Ectodermal cell (in vitro differentiated cells): ENCODE measurements around the gene GOLGA2.

Experiments used
- H3K27ac ChIP-seq: 2 replicates; pipeline ENCODE4 v1.7.0; 2013; ENCODE audit warnings: mild to moderate bottlenecking, low read depth, low read length; ENCODE audit not compliant: insufficient read depth, poor library complexity, severe bottlenecking
- H3K27me3 ChIP-seq: 2 replicates; pipeline ENCODE4 v1.7.0; 2013; ENCODE audit warnings: mild to moderate bottlenecking, low read length; ENCODE audit not compliant: insufficient read depth, control insufficient read depth, poor library complexity, severe bottlenecking
- H3K36me3 ChIP-seq: one replicate; pipeline ENCODE4 v1.7.0; 2013; ENCODE audit warnings: low read length; ENCODE audit not compliant: control insufficient read depth, insufficient read depth
- H3K4me1 ChIP-seq: one replicate; pipeline ENCODE4 v1.7.0; 2013; ENCODE audit warnings: low read length; ENCODE audit not compliant: control insufficient read depth, insufficient read depth
- H3K4me3 ChIP-seq: 2 replicates; pipeline ENCODE4 v1.7.0; 2013; ENCODE audit warnings: low read depth, low read length, control low read depth; ENCODE audit not compliant: insufficient read depth
- H3K9me3 ChIP-seq: 2 replicates; pipeline ENCODE4 v1.7.0; 2013; ENCODE audit warnings: mild to moderate bottlenecking, low read length, moderate library complexity; ENCODE audit not compliant: control insufficient read depth
- WGBS, 2 experiments: methylation state at CpG; one replicate each; pipeline ENCODE4 v1.1.7; 2013; ENCODE audit warnings: missing lambda C conversion rate in 2 of 2; 5-methylcytosine and 5-hydroxymethylcytosine counted together

The GOLGA2 gene

GRCh38 chr9:128214571-128215490 lies 61.0 kb downstream of the GOLGA2 start:
- Histone ChIP-seq H3K27ac (no peak overlapping the region), H3K36me3 (peaks cover 5% of the 10 kb centered on the region), H3K27me3 (no peaks in the 10 kb centered on the region), H3K9me3 (no peaks in the 10 kb centered on the region), H3K4me3 (no peak overlapping the region), H3K4me1 (peaks cover 9% of the 10 kb centered on the region)
- 91 to 94% methylated on average over 21 of the region's 21 CpGs for WGBS, 2 experiments

GRCh38 chr9:128213746-128214497 lies 61.9 kb downstream of the GOLGA2 start:
- H3K27me3 ChIP-seq = no peaks in the 10 kb centered on the region
- H3K27ac ChIP-seq = no peak overlapping the region
- H3K4me3 ChIP-seq = no peak overlapping the region
- H3K9me3 ChIP-seq = no peaks in the 10 kb centered on the region
- H3K4me1 ChIP-seq = peaks cover 9% of the 10 kb centered on the region
- no peaks in the 10 kb centered on the region for H3K36me3 ChIP-seq
- WGBS, 2 experiments = 93 to 95% methylated on average over 12 of the region's 12 CpGs

- H3K27ac ChIP-seq = no peak overlapping the region
- 89 to 98% methylated on average over 2 of the region's 2 CpGs for WGBS, 2 experiments
These were observed 63.9 kb downstream of the GOLGA2 start for GRCh38 chr9:128211981-128212281.

GRCh38 chr9:128211186-128211980 lies 64.4 kb downstream of the GOLGA2 start:
- H3K9me3 ChIP-seq = no peaks in the 10 kb centered on the region
- WGBS, 2 experiments = 89 to 92% methylated on average over 12 of the region's 12 CpGs
- H3K27me3 ChIP-seq = no peaks in the 10 kb centered on the region
- no peaks in the 10 kb centered on the region for H3K36me3 ChIP-seq
- no peak overlapping the region for H3K27ac ChIP-seq
- H3K4me1 ChIP-seq = no peaks in the 10 kb centered on the region
- H3K4me3 ChIP-seq = no peak overlapping the region

More at GRCh38 chr9:128211981-128212281, 63.9 kb downstream of the GOLGA2 start:
- no peaks in the 10 kb centered on the region for H3K4me1 ChIP-seq
- no peaks in the 10 kb centered on the region for H3K27me3 ChIP-seq
- H3K36me3 ChIP-seq = no peaks in the 10 kb centered on the region
- no peak overlapping the region for H3K4me3 ChIP-seq
- no peaks in the 10 kb centered on the region for H3K9me3 ChIP-seq

- no peaks in the 10 kb centered on the region for H3K9me3 ChIP-seq
- 85 to 88% methylated on average over 15 of the region's 15 CpGs for WGBS, 2 experiments
- no peaks in the 10 kb centered on the region for H3K36me3 ChIP-seq
- no peak overlapping the region for H3K27ac ChIP-seq
- no peak overlapping the region for H3K4me3 ChIP-seq
- H3K4me1 ChIP-seq = peaks cover 5% of the 10 kb centered on the region
- no peaks in the 10 kb centered on the region for H3K27me3 ChIP-seq
These were observed 66.7 kb downstream of the GOLGA2 start for GRCh38 chr9:128208946-128209669.

- Histone ChIP-seq H3K4me3 (no peak overlapping the region), H3K27me3 (no peaks in the 10 kb centered on the region), H3K9me3 (no peaks in the 10 kb centered on the region), H3K4me1 (peaks cover 5% of the 10 kb centered on the region), H3K36me3 (no peaks in the 10 kb centered on the region), H3K27ac (no peak overlapping the region)
- WGBS, 2 experiments = 95 to 96% methylated on average over 7 of the region's 7 CpGs
These were observed 67.4 kb downstream of the GOLGA2 start for GRCh38 chr9:128208386-128208785.

- WGBS, 2 experiments = 92 to 96% methylated on average over 14 to 15 of the region's 15 CpGs
- H3K9me3 ChIP-seq = no peaks in the 10 kb centered on the region
- no peak overlapping the region for H3K4me3 ChIP-seq
- H3K4me1 ChIP-seq = peaks cover 5% of the 10 kb centered on the region
- H3K27me3 ChIP-seq = no peaks in the 10 kb centered on the region
- no peak overlapping the region for H3K27ac ChIP-seq
- no peaks in the 10 kb centered on the region for H3K36me3 ChIP-seq
These were observed 68.6 kb downstream of the GOLGA2 start for GRCh38 chr9:128206916-128207910.

GRCh38 chr9:128206484-128206883 lies 69.3 kb downstream of the GOLGA2 start:
- Histone ChIP-seq H3K27me3 (no peaks in the 10 kb centered on the region), H3K36me3 (no peaks in the 10 kb centered on the region), H3K27ac (no peak overlapping the region), H3K4me1 (peaks cover 5% of the 10 kb centered on the region), H3K4me3 (no peak overlapping the region), H3K9me3 (no peaks in the 10 kb centered on the region)
- WGBS, 2 experiments = 85 to 88% methylated on average over 3 of the region's 3 CpGs
